SK-N-MC (cell line): ENCODE results near the gene C3orf22.
"Not testable (repeated sequence)": the region's sequence is repeated elsewhere in the genome, so short reads cannot be mapped to it uniquely, and the experiment has no call there.

Experiments used
- DNase-seq: peaks from one replicate; pipeline ENCODE4 v3.0.0-alpha.2; 2011; ENCODE audit warnings: low read depth, low spot score
- H3K27ac ChIP-seq: fragments of 200-600 bp; sonication (generic); 2 replicates; pipeline ENCODE4 v1.5.1; 2016; ENCODE audit warnings: mixed run types
- H3K36me3 ChIP-seq: fragments of 200-600 bp; sonication (generic); 2 replicates; pipeline ENCODE4 v1.6.1; 2017; ENCODE audit warnings: antibody characterized with exemption, low read length, mixed read lengths; ENCODE audit not compliant: insufficient read depth
- H3K4me3 ChIP-seq: fragments of 200-600 bp; sonication (generic); 2 replicates; pipeline ENCODE4 v1.5.1; 2016
- H3K9ac ChIP-seq: fragments of 200-600 bp; sonication (generic); 2 replicates; pipeline ENCODE4 v1.8.0; 2017; ENCODE audit warnings: mixed run types, mixed read lengths; ENCODE audit not compliant: insufficient read length
- H3K9me3 ChIP-seq: fragments of 200-600 bp; sonication (generic); 2 replicates; pipeline ENCODE4 v1.6.1; 2017; ENCODE audit warnings: low read depth, mild to moderate bottlenecking, antibody characterized with exemption, low read length, moderate library complexity, mixed read lengths
- EZH2 ChIP-seq: fragments of 200-600 bp; sonication (generic); IDR thresholded peaks from one replicate; pipeline ENCODE4 v1.6.1; 2017; ENCODE audit warnings: antibody characterized with exemption
- FOXP2 ChIP-seq: optimal IDR thresholded peaks from 2 replicates; pipeline ENCODE3; 2011; ENCODE audit warnings: mild to moderate bottlenecking, moderate library complexity; ENCODE audit not compliant: insufficient read depth; ENCODE audit errors: extremely low read length, control extremely low read depth
- POLR2AphosphoS5 ChIP-seq: IDR thresholded peaks from 2 replicates; pipeline ENCODE4 v1.6.1; 2012; ENCODE audit warnings: mild to moderate bottlenecking, low read depth, low read length, borderline replicate concordance

C3orf22 gene

GRCh38 chr3:126537730-126538281, 20.9 kb downstream of the C3orf22 start:
- Histone ChIP-seq H3K27ac (no peak overlapping the region), H3K4me3 (no peak overlapping the region), H3K9me3 (no peaks in the 10 kb centered on the region), H3K9ac (no peak overlapping the region), H3K36me3 (no peaks in the 10 kb centered on the region)
- no peak for DNase-seq
- TF ChIP-seq FOXP2 = no peak
- no peak for TF ChIP-seq POLR2AphosphoS5
- no peak for TF ChIP-seq EZH2

GRCh38 chr3:126537116-126537729, 21.5 kb downstream of the C3orf22 start:
- TF ChIP-seq EZH2 (no peak), FOXP2 (no peak), POLR2AphosphoS5 (no peak)
- Histone ChIP-seq H3K9ac (no peak overlapping the region), H3K36me3 (no peaks in the 10 kb centered on the region), H3K9me3 (no peaks in the 10 kb centered on the region), H3K4me3 (no peak overlapping the region), H3K27ac (no peak overlapping the region)
- no peak for DNase-seq

- no peaks in the 10 kb centered on the region for H3K36me3 ChIP-seq
- no peak for DNase-seq
- H3K27ac ChIP-seq = no peak overlapping the region
- no peak overlapping the region for H3K9ac ChIP-seq
- no peak overlapping the region for H3K4me3 ChIP-seq
- TF ChIP-seq EZH2 = no peak
- TF ChIP-seq POLR2AphosphoS5 = no peak
- no peak for TF ChIP-seq FOXP2
- no peaks in the 10 kb centered on the region for H3K9me3 ChIP-seq
These were observed 22.6 kb downstream of the C3orf22 start for GRCh38 chr3:126536126-126536525.

GRCh38 chr3:126535636-126536035, 23.1 kb downstream of the C3orf22 start:
- no peak for TF ChIP-seq FOXP2
- TF ChIP-seq POLR2AphosphoS5 = no peak
- TF ChIP-seq EZH2 = no peak
- no peaks in the 10 kb centered on the region for H3K36me3 ChIP-seq
- no peak overlapping the region for H3K27ac ChIP-seq
- H3K9ac ChIP-seq = no peak overlapping the region
- no peak overlapping the region for H3K4me3 ChIP-seq
- DNase-seq = no peak
- no peaks in the 10 kb centered on the region for H3K9me3 ChIP-seq

- H3K27ac ChIP-seq, H3K9ac ChIP-seq, H3K9me3 ChIP-seq, H3K36me3 ChIP-seq, DNase-seq, H3K4me3 ChIP-seq: not testable (repeated sequence)
These were observed 24.0 kb downstream of the C3orf22 start for GRCh38 chr3:126534716-126535115.

GRCh38 chr3:126533506-126533905, 25.2 kb downstream of the C3orf22 start:
- Histone ChIP-seq H3K9me3 (no peaks in the 10 kb centered on the region), H3K9ac (no peak overlapping the region), H3K27ac (no peak overlapping the region), H3K4me3 (no peak overlapping the region), H3K36me3 (no peaks in the 10 kb centered on the region)
- TF ChIP-seq EZH2 (no peak), FOXP2 (no peak), POLR2AphosphoS5 (no peak)
- no peak for DNase-seq

- TF ChIP-seq FOXP2 = no peak
- no peak for TF ChIP-seq EZH2
- TF ChIP-seq POLR2AphosphoS5 = no peak
- no peaks in the 10 kb centered on the region for H3K9me3 ChIP-seq
- no peak overlapping the region for H3K27ac ChIP-seq
- DNase-seq = no peak
- no peak overlapping the region for H3K9ac ChIP-seq
- H3K36me3 ChIP-seq = no peaks in the 10 kb centered on the region
- no peak overlapping the region for H3K4me3 ChIP-seq
These were observed 27.7 kb downstream of the C3orf22 start for GRCh38 chr3:126531051-126531330.

- peak overlapping the region; percentile 11 for H3K9ac ChIP-seq
- no peak overlapping the region for H3K27ac ChIP-seq
- peak; percentile 66 for DNase-seq
- TF ChIP-seq EZH2 (no peak), FOXP2 (peak; percentile 87), POLR2AphosphoS5 (peak; percentile 56; the same call in 1 of the 2 replicates)
- no peaks in the 10 kb centered on the region for H3K36me3 ChIP-seq
- no peaks in the 10 kb centered on the region for H3K9me3 ChIP-seq
- H3K4me3 ChIP-seq = peak overlapping the region; percentile 45
These were observed 28.3 kb downstream of the C3orf22 start for GRCh38 chr3:126530171-126531050.
